ENCODE data around the gene SRRM3.
"Not testable (repeated sequence)": the region's sequence is repeated elsewhere in the genome, so short reads cannot be mapped to it uniquely, and the experiment has no call there.

Gene SRRM3

GRCh38 chr7:76286842-76287403 lies 85.2 kb downstream of the SRRM3 start:
- Histone ChIP-seq H3K4me1 (peaks cover 17% of the 10 kb centered on the region), H3K9me3 (no peaks in the 10 kb centered on the region), H3K36me3 (replicated peaks) (peaks cover 15% of the 10 kb centered on the region), H3K27me3 (ENCODE audit: low read depth) (no peaks in the 10 kb centered on the region), H3K4me3 (no peak overlapping the region)
- DNase-seq (ENCODE audit: low spot score in 2 of 2): no peak
- in situ Hi-C loops (cut with MboI; ENCODE audit: low sequenced_read_pairs): no loop called here

- H3K4me3 ChIP-seq; in situ Hi-C loops (cut with MboI; ENCODE audit: low sequenced_read_pairs); H3K36me3 ChIP-seq (replicated peaks); H3K27me3 ChIP-seq (ENCODE audit: low read depth); DNase-seq (ENCODE audit: low spot score in 2 of 2); H3K9me3 ChIP-seq: not testable (repeated sequence)
- H3K4me1 ChIP-seq: peaks cover 27% of the 10 kb centered on the region
Measured at GRCh38 chr7:76290847-76291350, 89.2 kb downstream of the SRRM3 start.

- H3K27me3 ChIP-seq (ENCODE audit: low read depth): no peaks in the 10 kb centered on the region
- peak; percentile 79 to 93 for DNase-seq (ENCODE audit: low spot score in 2 of 2)
- H3K4me1 ChIP-seq: peaks cover 27% of the 10 kb centered on the region
- H3K4me3 ChIP-seq: peak overlapping the region; percentile 3; the same call in 1 of the 2 replicates
- in situ Hi-C loops (cut with MboI; ENCODE audit: low sequenced_read_pairs): no loop called here
- no peaks in the 10 kb centered on the region for H3K9me3 ChIP-seq
- H3K36me3 ChIP-seq (replicated peaks): peaks cover under 1% of the 10 kb centered on the region; the same call in 1 of the 2 replicates
Measured at GRCh38 chr7:76291351-76292212, 89.9 kb downstream of the SRRM3 start.

GRCh38 chr7:76292213-76292573 lies 90.5 kb downstream of the SRRM3 start:
- H3K9me3 ChIP-seq: no peaks in the 10 kb centered on the region
- no peaks in the 10 kb centered on the region for H3K36me3 ChIP-seq (replicated peaks)
- peaks cover 27% of the 10 kb centered on the region for H3K4me1 ChIP-seq
- no peak for DNase-seq (ENCODE audit: low spot score in 2 of 2)
- peak overlapping the region; percentile 3; the same call in 1 of the 2 replicates for H3K4me3 ChIP-seq
- no peaks in the 10 kb centered on the region for H3K27me3 ChIP-seq (ENCODE audit: low read depth)
- in situ Hi-C loops (cut with MboI; ENCODE audit: low sequenced_read_pairs): no loop called here

- H3K9me3 ChIP-seq; H3K36me3 ChIP-seq (replicated peaks); H3K4me3 ChIP-seq; H3K27me3 ChIP-seq (ENCODE audit: low read depth); DNase-seq (ENCODE audit: low spot score in 2 of 2); in situ Hi-C loops (cut with MboI; ENCODE audit: low sequenced_read_pairs): not testable (repeated sequence)
- peaks cover 27% of the 10 kb centered on the region for H3K4me1 ChIP-seq
Measured at GRCh38 chr7:76292911-76293310, 91.2 kb downstream of the SRRM3 start.

- Histone ChIP-seq H3K4me3 (no peak overlapping the region), H3K36me3 (replicated peaks) (no peaks in the 10 kb centered on the region), H3K4me1 (peaks cover 27% of the 10 kb centered on the region), H3K9me3 (no peaks in the 10 kb centered on the region), H3K27me3 (ENCODE audit: low read depth) (no peaks in the 10 kb centered on the region)
- in situ Hi-C loops (cut with MboI; ENCODE audit: low sequenced_read_pairs): no loop called here
- DNase-seq (ENCODE audit: low spot score in 2 of 2): no peak
Measured at GRCh38 chr7:76293407-76293901, 91.8 kb downstream of the SRRM3 start.

- DNase-seq (ENCODE audit: low spot score in 2 of 2): peak; percentile 79 to 95
- H3K4me1 ChIP-seq: peaks cover 23% of the 10 kb centered on the region
- in situ Hi-C loops (cut with MboI; ENCODE audit: low sequenced_read_pairs): no loop called here
- H3K9me3 ChIP-seq: no peaks in the 10 kb centered on the region
- H3K36me3 ChIP-seq (replicated peaks): no peaks in the 10 kb centered on the region
- no peaks in the 10 kb centered on the region for H3K27me3 ChIP-seq (ENCODE audit: low read depth)
- no peak overlapping the region for H3K4me3 ChIP-seq
Measured at GRCh38 chr7:76294344-76295024, 92.8 kb downstream of the SRRM3 start.

- Histone ChIP-seq H3K9me3 (no peaks in the 10 kb centered on the region), H3K4me3 (no peak overlapping the region), H3K36me3 (replicated peaks) (no peaks in the 10 kb centered on the region), H3K27me3 (ENCODE audit: low read depth) (no peaks in the 10 kb centered on the region), H3K4me1 (peaks cover 13% of the 10 kb centered on the region)
- no peak for DNase-seq (ENCODE audit: low spot score in 2 of 2)
- in situ Hi-C loops (cut with MboI; ENCODE audit: low sequenced_read_pairs): no loop called here
Measured at GRCh38 chr7:76296743-76297740, 95.3 kb downstream of the SRRM3 start.

- Histone ChIP-seq H3K36me3 (replicated peaks) (peaks cover 12% of the 10 kb centered on the region), H3K27me3 (ENCODE audit: low read depth) (no peaks in the 10 kb centered on the region), H3K4me1 (peaks cover 13% of the 10 kb centered on the region), H3K4me3 (no peak overlapping the region), H3K9me3 (no peaks in the 10 kb centered on the region)
- in situ Hi-C loops (cut with MboI; ENCODE audit: low sequenced_read_pairs): no loop called here
- DNase-seq (ENCODE audit: low spot score in 2 of 2): no peak
Measured at GRCh38 chr7:76300166-76300731, 98.6 kb downstream of the SRRM3 start.

GRCh38 chr7:76301000-76301399 lies 99.3 kb downstream of the SRRM3 start:
- H3K27me3 ChIP-seq (ENCODE audit: low read depth): no peaks in the 10 kb centered on the region
- in situ Hi-C loops (cut with MboI; ENCODE audit: low sequenced_read_pairs): no loop called here
- H3K4me3 ChIP-seq: no peak overlapping the region
- H3K36me3 ChIP-seq (replicated peaks): peaks cover 12% of the 10 kb centered on the region
- H3K9me3 ChIP-seq: no peaks in the 10 kb centered on the region
- peaks cover 13% of the 10 kb centered on the region for H3K4me1 ChIP-seq
- DNase-seq (ENCODE audit: low spot score in 2 of 2): no peak

- Histone ChIP-seq H3K4me1 (peaks cover 13% of the 10 kb centered on the region), H3K9me3 (no peaks in the 10 kb centered on the region), H3K36me3 (replicated peaks) (peaks cover 12% of the 10 kb centered on the region), H3K4me3 (peak within 1 kb of the TSS; percentile 69), H3K27me3 (ENCODE audit: low read depth) (no peaks in the 10 kb centered on the region)
- in situ Hi-C loops (cut with MboI; ENCODE audit: low sequenced_read_pairs): no loop called here
- peak; percentile 90 to 95 for DNase-seq (ENCODE audit: low spot score in 2 of 2)
Measured at GRCh38 chr7:76302347-76303201, 100.9 kb downstream of the SRRM3 start, which contains the start of gene HSPB1. Gene HSPB1, plus strand, starts transcription at chr7:76302673. Its CDS starts 40 bp downstream, at chr7:76302713.
